HL-60/S4 treated with retinoic acid at 250 ng/mL for 4 days and 3 days (cell line): Measurements from ENCODE around the gene GRIN1.

Experiments used
- in situ Hi-C: fragments of 300-500 bp; cut with MboI; formaldehyde crosslinking; loops from 2 replicates; pipeline ENCODE4 v1.7.0; 2022; ENCODE audit warnings: low sequenced_read_pairs

GRIN1 gene

GRCh38 chr9:137161558-137162486 lies 22.9 kb downstream of the GRIN1 start:
- in situ Hi-C loops = no loop called here

- in situ Hi-C loops = no loop called here
These were observed 23.8 kb downstream of the GRIN1 start for GRCh38 chr9:137162505-137163364.

- in situ Hi-C loops = no loop called here
These were observed 24.4 kb downstream of the GRIN1 start for GRCh38 chr9:137163365-137163715.

- in situ Hi-C loops = no loop called here
These were observed 24.9 kb downstream of the GRIN1 start for GRCh38 chr9:137163805-137164204.

GRCh38 chr9:137164370-137165249 lies 25.7 kb downstream of the GRIN1 start:
- in situ Hi-C loops = no loop called here

GRCh38 chr9:137165250-137165836 lies 26.4 kb downstream of the GRIN1 start:
- in situ Hi-C loops = no loop called here

- in situ Hi-C loops = no loop called here
These were observed 27.7 kb downstream of the GRIN1 start for GRCh38 chr9:137166380-137167229.

GRCh38 chr9:137167277-137167746 lies 28.4 kb downstream of the GRIN1 start:
- in situ Hi-C loops = no loop called here

- in situ Hi-C loops = no loop called here
These were observed 29.0 kb downstream of the GRIN1 start for GRCh38 chr9:137167747-137168572.

GRCh38 chr9:137168573-137168903 lies 29.6 kb downstream of the GRIN1 start:
- in situ Hi-C loops = no loop called here

- in situ Hi-C loops = no loop called here
These were observed 30.2 kb downstream of the GRIN1 start for GRCh38 chr9:137168904-137169856.

GRCh38 chr9:137169896-137170358 lies 31.0 kb downstream of the GRIN1 start, which contains the start of gene LRRC26:
Gene LRRC26 (minus strand): TSS chr9:137170051. CDS start chr9:137169943, 108 bp downstream.
- in situ Hi-C loops = no loop called here

GRCh38 chr9:137170486-137171148 lies 31.7 kb downstream of the GRIN1 start:
- in situ Hi-C loops = no loop called here

- in situ Hi-C loops = no loop called here
These were observed 32.4 kb downstream of the GRIN1 start for GRCh38 chr9:137171149-137171900.

GRCh38 chr9:137172901-137173795 lies 34.2 kb downstream of the GRIN1 start:
- in situ Hi-C loops = no loop called here
